MM.1S (cell line): ENCODE data around the gene FNIP2.

Source experiments
- DNase-seq: peaks from one replicate; pipeline ENCODE4 v3.0.0-alpha.2; 2015
- H2AFZ ChIP-seq: fragments of 300-600 bp; sonication (generic); 2 replicates; pipeline ENCODE4 v1.6.0; 2016; ENCODE audit warnings: antibody characterized with exemption, low read length
- H3F3A ChIP-seq: fragments of 300-600 bp; sonication (generic); 2 replicates; pipeline ENCODE4 v1.6.1; 2016; ENCODE audit warnings: mild to moderate bottlenecking, antibody characterized with exemption, low read length, moderate library complexity, mixed read lengths; ENCODE audit not compliant: insufficient read depth
- H3K27ac ChIP-seq: fragments of 300-600 bp; sonication (generic); 2 replicates; pipeline ENCODE4 v1.5.1; 2016; ENCODE audit warnings: mild to moderate bottlenecking, low read length
- H3K27me3 ChIP-seq: fragments of 300-600 bp; sonication (generic); replicated peaks from 2 replicates; pipeline ENCODE4 v1.6.0; 2016; ENCODE audit warnings: low read length; ENCODE audit not compliant: insufficient read depth
- H3K36me3 ChIP-seq: fragments of 300-600 bp; sonication (generic); replicated peaks from 2 replicates; pipeline ENCODE4 v1.6.1; 2016; ENCODE audit warnings: mild to moderate bottlenecking, low read length, mixed read lengths; ENCODE audit not compliant: insufficient read depth
- H3K4me1 ChIP-seq: fragments of 300-600 bp; sonication (generic); 2 replicates; pipeline ENCODE4 v1.6.1; 2016; ENCODE audit warnings: low read length, mixed read lengths
- H3K4me2 ChIP-seq: fragments of 300-600 bp; sonication (generic); 2 replicates; pipeline ENCODE4 v1.6.0; 2016; ENCODE audit warnings: low read depth, low read length
- H3K4me3 ChIP-seq: fragments of 300-600 bp; sonication (generic); 2 replicates; pipeline ENCODE4 v1.5.1; 2016; ENCODE audit warnings: low read length, mixed read lengths
- H3K79me2 ChIP-seq: fragments of 300-600 bp; sonication (generic); 2 replicates; pipeline ENCODE4 v1.6.1; 2016; ENCODE audit warnings: mixed run types, low read length, mixed read lengths
- H3K9ac ChIP-seq: fragments of 300-600 bp; sonication (generic); 2 replicates; pipeline ENCODE4 v1.6.1; 2016; ENCODE audit warnings: low read length, mixed read lengths
- H3K9me2 ChIP-seq: fragments of 300-600 bp; sonication (generic); replicated peaks from 2 replicates; pipeline ENCODE4 v1.6.1; 2016; ENCODE audit warnings: mild to moderate bottlenecking, low read length, mixed read lengths; ENCODE audit not compliant: insufficient read depth
- H3K9me3 ChIP-seq: fragments of 300-600 bp; sonication (generic); replicated peaks from 2 replicates; pipeline ENCODE4 v1.6.1; 2016; ENCODE audit warnings: mild to moderate bottlenecking, low read length, mixed read lengths; ENCODE audit not compliant: insufficient read depth
- H4K20me1 ChIP-seq: fragments of 300-600 bp; sonication (generic); 2 replicates; pipeline ENCODE4 v1.6.1; 2016; ENCODE audit warnings: mild to moderate bottlenecking, low read length, moderate library complexity, mixed read lengths; ENCODE audit not compliant: insufficient read depth
- EZH2 ChIP-seq: fragments of 300-600 bp; sonication (generic); optimal IDR thresholded peaks from 2 replicates; pipeline ENCODE3; 2017; ENCODE audit warnings: low read depth, mild to moderate bottlenecking, antibody characterized with exemption, low read length, mixed read lengths
- EZH2phosphoT487 ChIP-seq: fragments of 300-600 bp; sonication (generic); IDR thresholded peaks from 2 replicates; pipeline ENCODE4 v1.6.1; 2018; ENCODE audit warnings: antibody characterized with exemption, low read length
- TF ChIP-seq, protein P1 (sequence below): fragments of 300-600 bp; sonication (generic); IDR thresholded peaks from 2 replicates; pipeline ENCODE4 v1.5.1; 2016; ENCODE audit warnings: antibody characterized with exemption, low read length, mixed read lengths

The FNIP2 gene

DNA sequence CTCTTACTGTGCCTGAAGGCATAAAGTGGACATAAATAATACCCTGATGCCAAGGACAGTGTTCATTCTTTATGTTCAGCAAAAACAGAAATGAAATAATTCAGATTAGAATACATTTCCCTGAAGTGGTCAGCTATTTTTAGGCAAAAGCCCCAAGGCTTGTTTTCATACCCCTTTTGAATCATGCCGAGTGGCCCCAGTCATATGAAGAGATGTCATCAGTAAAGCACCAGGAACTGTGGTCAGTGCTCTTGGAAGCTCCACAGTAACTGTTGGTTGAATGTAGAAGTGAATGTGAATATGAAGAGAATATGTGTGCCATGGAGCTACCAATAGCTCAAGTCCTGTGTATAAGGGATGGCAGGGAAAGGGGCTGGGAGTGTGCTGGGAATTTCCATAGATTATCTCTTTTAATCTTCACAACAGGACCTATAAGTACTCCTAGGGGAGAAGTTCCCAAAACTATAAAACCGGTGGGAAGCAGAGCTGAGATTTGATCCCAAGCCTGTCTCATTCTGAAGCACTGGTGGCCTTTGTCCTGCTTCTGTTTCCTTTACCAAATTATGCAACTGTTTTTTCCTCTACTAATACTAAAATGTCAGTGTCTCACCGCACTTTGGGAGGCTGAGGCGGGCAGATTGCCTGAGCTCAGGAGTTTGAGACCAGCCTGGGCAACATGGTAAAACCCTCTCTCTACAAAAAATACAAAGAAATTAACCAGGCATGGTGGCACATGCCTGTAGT is 52.6 kb downstream of the FNIP2 start:
- no peak overlapping the region for H3K27ac ChIP-seq
- H3K9me2 ChIP-seq = no peaks in the 10 kb centered on the region
- TF ChIP-seq EZH2 (no peak), EZH2phosphoT487 (no peak)
- TF ChIP-seq, protein P1, sequence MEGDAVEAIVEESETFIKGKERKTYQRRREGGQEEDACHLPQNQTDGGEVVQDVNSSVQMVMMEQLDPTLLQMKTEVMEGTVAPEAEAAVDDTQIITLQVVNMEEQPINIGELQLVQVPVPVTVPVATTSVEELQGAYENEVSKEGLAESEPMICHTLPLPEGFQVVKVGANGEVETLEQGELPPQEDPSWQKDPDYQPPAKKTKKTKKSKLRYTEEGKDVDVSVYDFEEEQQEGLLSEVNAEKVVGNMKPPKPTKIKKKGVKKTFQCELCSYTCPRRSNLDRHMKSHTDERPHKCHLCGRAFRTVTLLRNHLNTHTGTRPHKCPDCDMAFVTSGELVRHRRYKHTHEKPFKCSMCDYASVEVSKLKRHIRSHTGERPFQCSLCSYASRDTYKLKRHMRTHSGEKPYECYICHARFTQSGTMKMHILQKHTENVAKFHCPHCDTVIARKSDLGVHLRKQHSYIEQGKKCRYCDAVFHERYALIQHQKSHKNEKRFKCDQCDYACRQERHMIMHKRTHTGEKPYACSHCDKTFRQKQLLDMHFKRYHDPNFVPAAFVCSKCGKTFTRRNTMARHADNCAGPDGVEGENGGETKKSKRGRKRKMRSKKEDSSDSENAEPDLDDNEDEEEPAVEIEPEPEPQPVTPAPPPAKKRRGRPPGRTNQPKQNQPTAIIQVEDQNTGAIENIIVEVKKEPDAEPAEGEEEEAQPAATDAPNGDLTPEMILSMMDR = no peak
- H3K4me2 ChIP-seq = peak overlapping the region; percentile 29
- H3K9ac ChIP-seq = no peak overlapping the region
- H2AFZ ChIP-seq = no peak overlapping the region
- no peak for DNase-seq
- H3K27me3 ChIP-seq = no peaks in the 10 kb centered on the region
- no peaks in the 10 kb centered on the region for H4K20me1 ChIP-seq
- H3F3A ChIP-seq = peaks cover 19% of the 10 kb centered on the region
- H3K9me3 ChIP-seq = no peaks in the 10 kb centered on the region
- H3K4me1 ChIP-seq = peaks cover 75% of the 10 kb centered on the region
- H3K79me2 ChIP-seq = peaks cover 80% of the 10 kb centered on the region
- H3K4me3 ChIP-seq = no peak overlapping the region
- no peaks in the 10 kb centered on the region for H3K36me3 ChIP-seq

DNA sequence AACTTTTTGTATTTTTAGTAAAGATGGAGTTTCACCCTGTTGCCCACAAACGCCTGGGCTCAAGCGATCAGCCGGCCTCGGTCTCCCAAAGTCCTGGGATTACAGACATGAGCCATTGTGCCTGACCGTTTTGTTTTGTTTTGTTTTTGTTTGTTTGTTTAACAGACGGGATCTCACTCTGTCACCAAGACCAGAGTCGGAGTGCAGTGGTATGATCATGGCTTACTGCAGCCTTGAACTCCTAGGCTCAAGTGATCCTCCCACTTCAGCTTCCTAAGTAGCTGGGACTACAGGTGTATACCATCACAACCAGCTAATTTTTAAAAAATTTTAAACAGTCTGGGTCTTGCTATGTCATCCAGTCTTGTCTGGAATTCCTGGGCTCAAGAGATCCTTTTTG is 53.5 kb downstream of the FNIP2 start:
- peaks cover 76% of the 10 kb centered on the region for H3K4me1 ChIP-seq
- TF ChIP-seq, protein P1 = no peak
- TF ChIP-seq EZH2phosphoT487 (no peak), EZH2 (no peak)

DNA sequence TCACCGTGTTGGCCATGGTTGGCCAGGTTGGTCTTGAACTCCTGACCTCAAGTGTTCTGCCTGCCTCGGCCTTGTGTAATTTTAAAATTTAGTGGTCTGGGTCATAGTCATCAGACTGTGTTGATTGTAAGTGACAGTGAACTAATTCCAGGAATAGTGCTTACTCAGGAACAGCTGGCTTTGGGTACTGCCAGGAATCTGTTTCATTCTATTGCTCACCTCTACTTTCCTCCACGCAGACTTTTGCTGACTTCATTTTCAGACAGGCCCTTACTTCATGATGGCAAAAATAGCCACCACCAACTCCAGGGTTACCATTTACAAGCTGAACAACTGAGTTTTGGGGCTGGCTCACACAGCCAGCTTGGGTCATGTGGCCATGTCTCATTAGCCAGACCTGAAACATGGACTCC is 54.6 kb downstream of the FNIP2 start:
- no peak for DNase-seq
- Histone ChIP-seq H3K79me2 (peaks cover 69% of the 10 kb centered on the region), H4K20me1 (no peaks in the 10 kb centered on the region), H3K27ac (peak overlapping the region; percentile 0; the same call in 1 of the 2 replicates), H3K9ac (no peak overlapping the region), H3K9me3 (no peaks in the 10 kb centered on the region), H3K27me3 (no peaks in the 10 kb centered on the region), H2AFZ (no peak overlapping the region), H3K36me3 (no peaks in the 10 kb centered on the region), H3K4me1 (peaks cover 77% of the 10 kb centered on the region), H3K4me2 (no peak overlapping the region), H3K4me3 (no peak overlapping the region), H3F3A (peaks cover 33% of the 10 kb centered on the region), H3K9me2 (no peaks in the 10 kb centered on the region)
- TF ChIP-seq EZH2phosphoT487 = no peak
- TF ChIP-seq, protein P1 = no peak
- no peak for TF ChIP-seq EZH2

More for the DNA sequence above, 53.5 kb downstream of the FNIP2 start:
- DNase-seq = no peak
- Histone ChIP-seq H3K79me2 (peaks cover 75% of the 10 kb centered on the region), H3K27me3 (no peaks in the 10 kb centered on the region), H3F3A (peaks cover 28% of the 10 kb centered on the region), H2AFZ (no peak overlapping the region), H3K4me3 (no peak overlapping the region), H3K36me3 (no peaks in the 10 kb centered on the region), H3K4me2 (no peak overlapping the region), H3K9ac (no peak overlapping the region), H3K27ac (no peak overlapping the region), H3K9me2 (no peaks in the 10 kb centered on the region), H3K9me3 (no peaks in the 10 kb centered on the region), H4K20me1 (no peaks in the 10 kb centered on the region)
